Measurements from ENCODE around the gene TXNDC17. TPM values are rescaled to one million over a fixed set of nuclear protein-coding genes. Genes with fewer than 3 reads are reported as not detected.

TXNDC17 gene
- total and polyA plus RNA-seq, 2 of the 13 experiments (the other 11 are each of a cell fraction or from before 2014, with no cell fraction given), result 188 to 266 TPM

- TF ChIP-seq SNAPC5 (CRISPR knock-in tag; IDR thresholded peaks at IDR 0.05; ENCODE audit: borderline replicate concordance) (peak; percentile 2; the same call in 1 of the 2 replicates), ATF3 (CRISPR knock-in tag; IDR thresholded peaks at IDR 0.05) (no peak), HNRNPL (IDR thresholded peaks at IDR 0.05; ENCODE audit: low read depth, low read length) (no peak), ZMYM4 (CRISPR knock-in tag; IDR thresholded peaks at IDR 0.05) (peak; percentile 50; the same call in 1 of the 2 replicates), POLR2A (IDR thresholded peaks at IDR 0.05; ENCODE audit: insufficient read depth in 1 of 2, low read depth in 2 of 2, low read length in 2 of 2) (peak in 1 of 2 experiments; percentile 10; a peak in 2 of 4 replicates), STAT5B (CRISPR knock-in tag; IDR thresholded peaks at IDR 0.05) (no peak), MED1 (CRISPR knock-in tag; IDR thresholded peaks at IDR 0.05) (peak; percentile 77), RXRB (CRISPR knock-in tag; IDR thresholded peaks at IDR 0.05; ENCODE audit: borderline replicate concordance) (peak; percentile 55; the same call in 1 of the 2 replicates), ZBTB37 (CRISPR knock-in tag; IDR thresholded peaks at IDR 0.05) (peak; percentile 78), SAP130 (CRISPR knock-in tag; IDR thresholded peaks at IDR 0.05; ENCODE audit: low read depth) (peak; percentile 60), KLF16 (CRISPR knock-in tag; IDR thresholded peaks at IDR 0.05) (peak in 1 of 2 experiments; percentile 53; a peak in 2 of 4 replicates), ZNF17 (CRISPR knock-in tag; IDR thresholded peaks at IDR 0.05) (no peak), ARNTL (CRISPR knock-in tag; IDR thresholded peaks at IDR 0.05) (peak; percentile 52; the same call in 1 of the 2 replicates), ZNF781 (CRISPR knock-in tag; IDR thresholded peaks at IDR 0.05; ENCODE audit: borderline replicate concordance, not compliant biosample characterization) (peak; percentile 60), GPBP1L1 (CRISPR knock-in tag; IDR thresholded peaks at IDR 0.05) (no peak), POGK (CRISPR knock-in tag; conservative IDR thresholded peaks at IDR 0.05) (0 out of 2 replicates have a peak, but pooled peaks have one; percentile 60), THAP11 (CRISPR knock-in tag; IDR thresholded peaks at IDR 0.05) (peak; percentile 48), TBX3 (IDR thresholded peaks at IDR 0.05; ENCODE audit: borderline replicate concordance) (peak; percentile 72; the same call in 1 of the 2 replicates), NR2F2 (IDR thresholded peaks at IDR 0.05; ENCODE audit: borderline replicate concordance, low read depth) (peak; percentile 85), BCLAF1 (IDR thresholded peaks at IDR 0.05) (no peak), NR2F6 (IDR thresholded peaks at IDR 0.05) (peak; percentile 86), NR2F6 (CRISPR knock-in tag; IDR thresholded peaks at IDR 0.05) (peak; percentile 78), ZNF614 (CRISPR knock-in tag; IDR thresholded peaks at IDR 0.05; ENCODE audit: borderline replicate concordance) (no peak), ZNF432 (CRISPR knock-in tag; IDR thresholded peaks at IDR 0.05; ENCODE audit: borderline replicate concordance) (no peak)
Measured at GRCh38 chr17:6683081-6683684, 42.3 kb downstream of the TXNDC17 start (continued).

Measured in HepG2 (cell line).